RWPE2 (cell line): ENCODE measurements around the gene ATIC.

Source experiments
- ATAC-seq: fragments of 200-7000 bp; cut with Tn5 transposase; 3 replicates; pipeline ENCODE4 v1.9.1; 2021; ENCODE audit warnings: low read depth
- DNase-seq: peaks from one replicate; pipeline ENCODE4 v3.0.0-alpha.2; 2020; ENCODE audit warnings: low spot score
- H3K27ac ChIP-seq: fragments of 450-650 bp; 2 replicates; pipeline ENCODE4 v1.5.1; 2017; ENCODE audit warnings: mild to moderate bottlenecking; ENCODE audit not compliant: poor library complexity, severe bottlenecking
- H3K27me3 ChIP-seq: fragments of 250-450 bp; sonication (Bioruptor Pico); 2 replicates; pipeline ENCODE4 v1.5.1; 2021; ENCODE audit warnings: mild to moderate bottlenecking, moderate library complexity; ENCODE audit not compliant: insufficient read depth, poor library complexity, severe bottlenecking
- H3K36me3 ChIP-seq: fragments of 250-450 bp; sonication (Bioruptor Pico); 2 replicates; pipeline ENCODE4 v1.5.1; 2020; ENCODE audit warnings: low read depth, mild to moderate bottlenecking, moderate library complexity
- H3K4me1 ChIP-seq: fragments of 250-450 bp; sonication (Bioruptor Pico); 2 replicates; pipeline ENCODE4 v1.5.1; 2021; ENCODE audit warnings: mild to moderate bottlenecking, moderate library complexity; ENCODE audit not compliant: insufficient read depth, poor library complexity, severe bottlenecking
- H3K4me3 ChIP-seq: fragments of 250-450 bp; sonication (Bioruptor Pico); 2 replicates; pipeline ENCODE4 v1.5.1; 2021; ENCODE audit warnings: mild to moderate bottlenecking, moderate library complexity; ENCODE audit not compliant: severe bottlenecking
- H3K9me3 ChIP-seq: fragments of 250-450 bp; sonication (Bioruptor Pico); 2 replicates; pipeline ENCODE4 v1.5.1; 2021; ENCODE audit warnings: mild to moderate bottlenecking, moderate library complexity; ENCODE audit not compliant: severe bottlenecking
- TF ChIP-seq, protein P1 (sequence below): fragments of 450-650 bp; IDR thresholded peaks from one replicate; pipeline ENCODE4 v1.5.1; 2017; ENCODE audit warnings: mild to moderate bottlenecking, moderate library complexity; ENCODE audit not compliant: poor library complexity, severe bottlenecking

ATIC gene

GRCh38 chr2:215269397-215270117 lies 42.3 kb upstream of the ATIC start:
- Histone ChIP-seq H3K27ac (no peak overlapping the region), H3K9me3 (no peaks in the 10 kb centered on the region), H3K27me3 (no peaks in the 10 kb centered on the region), H3K36me3 (no peaks in the 10 kb centered on the region), H3K4me3 (no peak overlapping the region), H3K4me1 (peaks cover 3% of the 10 kb centered on the region)
- TF ChIP-seq, protein P1, sequence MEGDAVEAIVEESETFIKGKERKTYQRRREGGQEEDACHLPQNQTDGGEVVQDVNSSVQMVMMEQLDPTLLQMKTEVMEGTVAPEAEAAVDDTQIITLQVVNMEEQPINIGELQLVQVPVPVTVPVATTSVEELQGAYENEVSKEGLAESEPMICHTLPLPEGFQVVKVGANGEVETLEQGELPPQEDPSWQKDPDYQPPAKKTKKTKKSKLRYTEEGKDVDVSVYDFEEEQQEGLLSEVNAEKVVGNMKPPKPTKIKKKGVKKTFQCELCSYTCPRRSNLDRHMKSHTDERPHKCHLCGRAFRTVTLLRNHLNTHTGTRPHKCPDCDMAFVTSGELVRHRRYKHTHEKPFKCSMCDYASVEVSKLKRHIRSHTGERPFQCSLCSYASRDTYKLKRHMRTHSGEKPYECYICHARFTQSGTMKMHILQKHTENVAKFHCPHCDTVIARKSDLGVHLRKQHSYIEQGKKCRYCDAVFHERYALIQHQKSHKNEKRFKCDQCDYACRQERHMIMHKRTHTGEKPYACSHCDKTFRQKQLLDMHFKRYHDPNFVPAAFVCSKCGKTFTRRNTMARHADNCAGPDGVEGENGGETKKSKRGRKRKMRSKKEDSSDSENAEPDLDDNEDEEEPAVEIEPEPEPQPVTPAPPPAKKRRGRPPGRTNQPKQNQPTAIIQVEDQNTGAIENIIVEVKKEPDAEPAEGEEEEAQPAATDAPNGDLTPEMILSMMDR: peak; percentile 96
- no peak for ATAC-seq
- DNase-seq: no peak

GRCh38 chr2:215270118-215270451 lies 41.8 kb upstream of the ATIC start:
- Histone ChIP-seq H3K27me3 (no peaks in the 10 kb centered on the region), H3K4me1 (peaks cover 3% of the 10 kb centered on the region), H3K4me3 (no peak overlapping the region), H3K27ac (no peak overlapping the region), H3K36me3 (no peaks in the 10 kb centered on the region), H3K9me3 (no peaks in the 10 kb centered on the region)
- TF ChIP-seq, protein P1: peak; percentile 78
- ATAC-seq (no peak), DNase-seq (no peak)

DNA sequence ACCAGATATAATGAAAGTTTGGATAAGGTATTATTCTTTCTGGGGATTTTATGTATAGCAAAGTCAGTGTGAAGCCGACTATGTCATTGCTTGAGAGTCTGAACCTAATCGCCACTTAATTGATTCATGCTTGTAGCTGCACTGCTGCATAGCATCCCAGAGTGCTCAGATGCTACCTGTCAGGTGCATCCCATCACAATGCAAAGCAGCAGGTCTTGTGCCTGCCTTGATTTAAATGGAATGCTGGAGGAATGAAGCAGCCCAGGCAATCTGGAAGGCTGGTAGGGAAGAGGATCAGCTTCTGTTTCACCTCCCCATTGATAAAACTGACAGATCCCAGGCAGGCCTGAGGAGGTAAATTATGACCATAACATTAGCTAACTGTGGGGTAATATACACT lies 40.4 kb upstream of the ATIC start:
- Histone ChIP-seq H3K27ac (no peak overlapping the region), H3K9me3 (no peaks in the 10 kb centered on the region), H3K36me3 (no peaks in the 10 kb centered on the region), H3K4me3 (no peak overlapping the region), H3K27me3 (no peaks in the 10 kb centered on the region), H3K4me1 (peaks cover 3% of the 10 kb centered on the region)
- TF ChIP-seq, protein P1: no peak
- no peak for ATAC-seq
- DNase-seq: no peak

GRCh38 chr2:215272918-215273317 lies 38.9 kb upstream of the ATIC start:
- H3K9me3 ChIP-seq: no peaks in the 10 kb centered on the region
- no peak overlapping the region for H3K4me3 ChIP-seq
- TF ChIP-seq, protein P1: no peak
- H3K27ac ChIP-seq: no peak overlapping the region
- DNase-seq (no peak), ATAC-seq (no peak)
- peaks cover 3% of the 10 kb centered on the region for H3K4me1 ChIP-seq
- H3K36me3 ChIP-seq: no peaks in the 10 kb centered on the region
- no peaks in the 10 kb centered on the region for H3K27me3 ChIP-seq

GRCh38 chr2:215274829-215275228 lies 37.0 kb upstream of the ATIC start:
- Histone ChIP-seq H3K27ac (no peak overlapping the region), H3K4me1 (no peaks in the 10 kb centered on the region), H3K9me3 (no peaks in the 10 kb centered on the region), H3K4me3 (no peak overlapping the region), H3K36me3 (no peaks in the 10 kb centered on the region), H3K27me3 (no peaks in the 10 kb centered on the region)
- ATAC-seq: no peak
- TF ChIP-seq, protein P1: no peak
- DNase-seq: no peak
